ENCODE results near the gene MT1HL1.

DNA sequence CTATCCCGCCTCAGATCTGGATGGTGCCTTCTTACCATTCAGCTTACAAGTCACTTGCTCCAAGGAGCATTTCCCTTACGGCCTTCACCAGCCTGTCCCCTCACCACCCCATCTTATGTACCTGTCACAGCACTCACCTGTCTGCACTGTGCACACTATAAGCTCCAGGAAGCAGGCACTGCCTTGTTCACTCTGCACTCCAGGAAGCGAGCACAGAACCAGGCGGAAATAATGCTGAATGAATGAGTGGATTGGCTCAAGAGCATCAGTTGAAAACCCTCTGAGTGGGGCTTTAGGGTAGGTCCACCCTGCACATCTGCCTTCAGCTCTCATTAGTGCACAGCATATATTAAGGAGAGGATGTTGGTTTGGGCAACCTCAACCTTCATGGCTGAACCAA lies 28.8 kb upstream of the MT1HL1 start:
- TF ChIP-seq, protein P1, sequence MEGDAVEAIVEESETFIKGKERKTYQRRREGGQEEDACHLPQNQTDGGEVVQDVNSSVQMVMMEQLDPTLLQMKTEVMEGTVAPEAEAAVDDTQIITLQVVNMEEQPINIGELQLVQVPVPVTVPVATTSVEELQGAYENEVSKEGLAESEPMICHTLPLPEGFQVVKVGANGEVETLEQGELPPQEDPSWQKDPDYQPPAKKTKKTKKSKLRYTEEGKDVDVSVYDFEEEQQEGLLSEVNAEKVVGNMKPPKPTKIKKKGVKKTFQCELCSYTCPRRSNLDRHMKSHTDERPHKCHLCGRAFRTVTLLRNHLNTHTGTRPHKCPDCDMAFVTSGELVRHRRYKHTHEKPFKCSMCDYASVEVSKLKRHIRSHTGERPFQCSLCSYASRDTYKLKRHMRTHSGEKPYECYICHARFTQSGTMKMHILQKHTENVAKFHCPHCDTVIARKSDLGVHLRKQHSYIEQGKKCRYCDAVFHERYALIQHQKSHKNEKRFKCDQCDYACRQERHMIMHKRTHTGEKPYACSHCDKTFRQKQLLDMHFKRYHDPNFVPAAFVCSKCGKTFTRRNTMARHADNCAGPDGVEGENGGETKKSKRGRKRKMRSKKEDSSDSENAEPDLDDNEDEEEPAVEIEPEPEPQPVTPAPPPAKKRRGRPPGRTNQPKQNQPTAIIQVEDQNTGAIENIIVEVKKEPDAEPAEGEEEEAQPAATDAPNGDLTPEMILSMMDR (IDR thresholded peaks at IDR 0.05) = no peak
- TF ChIP-seq ZFX (IDR thresholded peaks at IDR 0.05; ENCODE audit: borderline replicate concordance) = no peak

Measured in 22Rv1 (cell line).